CD14-positive monocyte (primary cell): ENCODE measurements around the gene USP3. TPM values are rescaled to one million over a fixed set of nuclear protein-coding genes. Genes with fewer than 3 reads are reported as not detected.

ENCODE experiments used
- DNase-seq, 3 donors: peaks; one replicate each; pipeline ENCODE4 v3.0.0-alpha.2; 2011 to 2022
- H2AFZ ChIP-seq: 2 replicates; pipeline ENCODE4 v1.6.0; 2012; ENCODE audit warnings: mild to moderate bottlenecking, low read depth, low read length, inconsistent platforms; ENCODE audit not compliant: insufficient read depth, poor library complexity, severe bottlenecking
- H3K27ac ChIP-seq, 2 donors: 1 replicate in 1 of 2; 2 replicates in 1 of 2; pipeline ENCODE4 v1.5.1; 2012 to 2013; ENCODE audit warnings: low read length in 2 of 2, control low read depth in 1 of 2, inconsistent platforms in 1 of 2, low read depth in 1 of 2, mild to moderate bottlenecking in 1 of 2
- H3K27me3 ChIP-seq, 2 donors: one replicate each; pipeline versions ENCODE4 v1.6.0 to v1.6.1; 2011 to 2013; ENCODE audit warnings: low read length in 2 of 2; ENCODE audit not compliant: control insufficient read depth in 2 of 2, insufficient read depth in 2 of 2
- H3K36me3 ChIP-seq, 2 donors: replicated peaks in 1 of 2; 1 replicate in 1 of 2; 2 replicates in 1 of 2; pipeline versions ENCODE4 v1.5.1 to v1.6.1; 2012 to 2013; ENCODE audit warnings: low read length in 2 of 2, control low read depth in 1 of 2, inconsistent platforms in 1 of 2, mild to moderate bottlenecking in 1 of 2; ENCODE audit not compliant: insufficient read depth in 2 of 2, control insufficient read depth in 1 of 2
- H3K4me1 ChIP-seq, 2 donors: 1 replicate in 1 of 2; 2 replicates in 1 of 2; pipeline versions ENCODE4 v1.5.1 to v1.6.1; 2012 to 2013; ENCODE audit warnings: low read length in 2 of 2, control low read depth in 1 of 2, inconsistent platforms in 1 of 2, mild to moderate bottlenecking in 1 of 2, moderate library complexity in 1 of 2; ENCODE audit not compliant: insufficient read depth in 2 of 2, control insufficient read depth in 1 of 2
- H3K4me2 ChIP-seq: replicated peaks from 2 replicates; pipeline ENCODE3; 2012; ENCODE audit warnings: low read length, moderate library complexity, mild to moderate bottlenecking; ENCODE audit not compliant: poor library complexity, severe bottlenecking; ENCODE audit errors: extremely low read depth
- H3K4me3 ChIP-seq, 3 experiments: fragments of 200-600 bp in 1 of 3; sonication (generic) in 1 of 3; replicated peaks in 1 of 3; 1 replicate in 2 of 3; 2 replicates in 1 of 3; pipeline ENCODE4 v1.5.1; 2011 to 2013; ENCODE audit warnings: low read length in 3 of 3, mild to moderate bottlenecking in 3 of 3, control low read depth in 2 of 3, low read depth in 2 of 3, inconsistent platforms in 1 of 3, moderate library complexity in 1 of 3
- H3K79me2 ChIP-seq: 2 replicates; pipeline ENCODE4 v1.6.0; 2012; ENCODE audit warnings: mild to moderate bottlenecking, control low read depth, inconsistent platforms, low read length, moderate library complexity; ENCODE audit not compliant: insufficient read depth
- H3K9ac ChIP-seq: 2 replicates; pipeline ENCODE4 v1.6.0; 2017; ENCODE audit warnings: low read length, mild to moderate bottlenecking; ENCODE audit not compliant: insufficient read depth, poor library complexity, severe bottlenecking
- H3K9me3 ChIP-seq, 2 donors: replicated peaks in 1 of 2; 1 replicate in 1 of 2; 2 replicates in 1 of 2; pipeline versions ENCODE4 v1.5.1 to v1.6.1; 2012 to 2013; ENCODE audit warnings: low read length in 2 of 2, control low read depth in 1 of 2; ENCODE audit not compliant: control insufficient read depth in 1 of 2, insufficient read depth in 1 of 2
- H4K20me1 ChIP-seq: 2 replicates; pipeline ENCODE4 v1.6.0; 2012; ENCODE audit warnings: mild to moderate bottlenecking, low read length, control low read depth, moderate library complexity; ENCODE audit not compliant: insufficient read depth
- H3K27ac Mint-ChIP-seq, 7 donors: one replicate each; pipeline ENCODE4 v1.8.0; 2020; ENCODE audit warnings: mild to moderate bottlenecking in 7 of 7, mixed read lengths in 7 of 7, moderate library complexity in 6 of 7, inconsistent platforms in 2 of 7
- H3K27me3 Mint-ChIP-seq, 3 donors: one replicate each; pipeline ENCODE4 v1.8.0; 2021 to 2022; ENCODE audit warnings: low read depth in 3 of 3, mild to moderate bottlenecking in 3 of 3, mixed read lengths in 3 of 3, moderate library complexity in 3 of 3, inconsistent platforms in 1 of 3
- H3K36me3 Mint-ChIP-seq, 2 donors: one replicate each; pipeline ENCODE4 v1.8.0; 2020; ENCODE audit warnings: mixed read lengths in 2 of 2, inconsistent platforms in 1 of 2, mild to moderate bottlenecking in 1 of 2
- H3K4me1 Mint-ChIP-seq: one replicate; pipeline ENCODE4 v1.8.0; 2020; ENCODE audit warnings: mild to moderate bottlenecking, mixed read lengths
- H3K4me3 Mint-ChIP-seq, 2 donors: one replicate each; pipeline ENCODE4 v1.8.0; 2020; ENCODE audit warnings: mild to moderate bottlenecking in 2 of 2, mixed read lengths in 2 of 2, moderate library complexity in 1 of 2
- H3K9me3 Mint-ChIP-seq, 7 donors: one replicate each; pipeline ENCODE4 v1.8.0; 2020 to 2022; ENCODE audit warnings: mixed read lengths in 7 of 7, mild to moderate bottlenecking in 6 of 7, moderate library complexity in 6 of 7, inconsistent platforms in 2 of 7
- CTCF ChIP-seq: fragments of 200-600 bp; IDR thresholded peaks from one replicate; pipeline ENCODE4 v1.8.0; 2022; ENCODE audit warnings: antibody characterized with exemption, mild to moderate bottlenecking
- WGBS: methylation state at CpG from one replicate; pipeline ENCODE4 v1.1.5; 2013; ENCODE audit warnings: missing lambda C conversion rate; ENCODE audit not compliant: insufficient coverage; 5-methylcytosine and 5-hydroxymethylcytosine counted together
- intact Hi-C, 2 donors: fragments of 100-400 bp; cut with micrococcal nuclease; formaldehyde crosslinking; loops; one replicate each; pipeline versions ENCODE4 v1.15.0 to v1.15.1; 2023
- polyA plus RNA-seq, 3 donors: library from polyadenylated mRNA; depleted of rRNA in 1 of 3; unstranded in 2 of 3; stranded (reverse) in 1 of 3; fragments of 300-500 nt in 2 of 3; fragments of >200 nt in 1 of 3; fragmentation: Illumina TruSeq in 2 of 3; gene quantifications; 1 replicate in 2 of 3; 2 replicates in 1 of 3; pipeline ENCODE4 v1.2.3, GENCODE V29; 2012 to 2021

USP3 gene
- polyA plus RNA-seq, 3 donors = 91.4 to 167 (median 122) TPM

- H3K4me2 ChIP-seq = no peak overlapping the region
- no peak for DNase-seq
- intact Hi-C loops = loop anchor here (5.0 to 10.0 kb wide), 3 partner anchors 33 to 56 kb away; partner anchors contain the start of gene USP3 (in 1 of the 2)
These were observed 35.2 kb upstream of the USP3 start for GRCh38 chr15:63469190-63469589.

GRCh38 chr15:63469984-63470383 is 34.4 kb upstream of the USP3 start:
- Histone ChIP-seq H3K4me2 (no peak overlapping the region), H3K4me3 (no peak overlapping the region), H4K20me1 (no peaks in the 10 kb centered on the region), H3K79me2 (peaks cover 10% of the 10 kb centered on the region), H3K36me3 (no peaks in the 10 kb centered on the region), H3K27me3 (no peaks in the 10 kb centered on the region), H3K9ac (no peak overlapping the region), H3K27ac (no peak overlapping the region), H3K4me1 (peaks cover 19 to 21% of the 10 kb centered on the region in 2 donors), H3K9me3 (no peaks in the 10 kb centered on the region), H2AFZ (no peak overlapping the region)
- peaks cover 1 to 6% (median 3%) of the 10 kb centered on the region in 3 donors for H3K27me3 Mint-ChIP-seq
- H3K4me3 Mint-ChIP-seq = no peak overlapping the region
- intact Hi-C loops = loop anchor here (5.0 to 10.0 kb wide), 3 partner anchors 32 to 55 kb away; partner anchors contain the start of gene USP3 (in 1 of the 2)
- peaks cover 0 to 2% of the 10 kb centered on the region in 2 donors for H3K36me3 Mint-ChIP-seq
- H3K27ac Mint-ChIP-seq = no peak overlapping the region
- no peak for TF ChIP-seq CTCF
- H3K9me3 Mint-ChIP-seq = peaks cover 0 to 2% (median 0%) of the 10 kb centered on the region in 7 donors
- no CpG with 5 or more reads among the region's 2 CpGs for WGBS
- H3K4me1 Mint-ChIP-seq = peaks cover 34% of the 10 kb centered on the region
- DNase-seq = no peak

More at GRCh38 chr15:63469190-63469589, 35.2 kb upstream of the USP3 start:
- H3K27me3 Mint-ChIP-seq = peaks cover 1 to 6% (median 3%) of the 10 kb centered on the region in 3 donors
- Histone ChIP-seq H3K9ac (no peak overlapping the region), H3K27ac (no peak overlapping the region), H3K4me1 (peaks cover 11 to 13% of the 10 kb centered on the region in 2 donors), H3K27me3 (no peaks in the 10 kb centered on the region), H2AFZ (no peak overlapping the region), H3K4me3 (no peak overlapping the region), H3K79me2 (peaks cover 10% of the 10 kb centered on the region), H3K36me3 (no peaks in the 10 kb centered on the region), H4K20me1 (no peaks in the 10 kb centered on the region), H3K9me3 (no peaks in the 10 kb centered on the region)
- H3K9me3 Mint-ChIP-seq = peaks cover 0 to 2% (median 0%) of the 10 kb centered on the region in 7 donors
- H3K27ac Mint-ChIP-seq = no peak overlapping the region
- no peak for TF ChIP-seq CTCF
- peaks cover 26% of the 10 kb centered on the region for H3K4me1 Mint-ChIP-seq
- H3K36me3 Mint-ChIP-seq = peaks cover 0 to 2% of the 10 kb centered on the region in 2 donors
- no peak overlapping the region for H3K4me3 Mint-ChIP-seq
- WGBS = 100% methylated on average over 2 of the region's 5 CpGs
